ENCODE data around the gene TRIM15. TPM values are rescaled to one million over a fixed set of nuclear protein-coding genes. Genes with fewer than 3 reads are reported as not detected.

TRIM15 gene
- total and polyA plus RNA-seq, 2 of the 4 experiments (the other 2 are of a cell fraction): not detected

GRCh38 chr6:30142665-30143064 is 20.7 kb upstream of the TRIM15 start:
- no peaks in the 10 kb centered on the region for H3K9me1 ChIP-seq (ENCODE audit: insufficient read depth, low read length)
- H3K79me1 ChIP-seq (ENCODE audit: low read depth in 1 of 2, low read length in 2 of 2): no peaks in the 10 kb centered on the region
- no peaks in the 10 kb centered on the region for H3K4me1 ChIP-seq (ENCODE audit: control insufficient read depth, insufficient read depth, low read length)
- no peak for ATAC-seq (ENCODE audit: low read depth)
- no peak overlapping the region for H4K8ac ChIP-seq (ENCODE audit: low read depth in 2 of 2, low read length in 2 of 2)
- H3K36me3 ChIP-seq (ENCODE audit: control insufficient read depth, insufficient read depth, low read length): no peaks in the 10 kb centered on the region
- H4K5ac ChIP-seq (ENCODE audit: low read depth, low read length): no peak overlapping the region
- POLR2A ChIA-PET (ENCODE audit: unreplicated experiment): no interaction called here
- no peak overlapping the region for H3K27ac ChIP-seq (ENCODE audit: insufficient read depth, low read length)
- no peak overlapping the region for H3K14ac ChIP-seq (replicated peaks; ENCODE audit: low read depth, low read length)
- H4K20me1 ChIP-seq (ENCODE audit: insufficient read depth, low read length): no peaks in the 10 kb centered on the region
- BruUV-seq (replicated peaks): no TSS peak
- H3K56ac ChIP-seq (ENCODE audit: extremely low read depth, insufficient read depth, low read length): no peak overlapping the region
- H3K4ac ChIP-seq (ENCODE audit: low read depth, low read length): no peak overlapping the region
- TF ChIP-seq FOS (IDR thresholded peaks at IDR 0.05; ENCODE audit: low read depth, low read length) (no peak), RFX5 (IDR thresholded peaks at IDR 0.05; ENCODE audit: low read depth, low read length) (no peak), NFE2L2 (IDR thresholded peaks at IDR 0.05; ENCODE audit: low read depth, low read length) (no peak), MAFK (IDR thresholded peaks at IDR 0.05; ENCODE audit: low read depth, low read length) (no peak), CEBPB (IDR thresholded peaks at IDR 0.05; ENCODE audit: low read depth, low read length) (no peak), SMC3 (IDR thresholded peaks at IDR 0.05; ENCODE audit: low read depth, low read length) (no peak), MAZ (IDR thresholded peaks at IDR 0.05; ENCODE audit: borderline replicate concordance, low read depth, low read length) (no peak), MXI1 (IDR thresholded peaks at IDR 0.05; ENCODE audit: borderline replicate concordance, low read depth, low read length) (no peak), BHLHE40 (IDR thresholded peaks at IDR 0.05; ENCODE audit: low read depth, low read length) (no peak), RCOR1 (IDR thresholded peaks at IDR 0.05; ENCODE audit: insufficient replicate concordance, low read length) (no peak), CHD1 (IDR thresholded peaks at IDR 0.05; ENCODE audit: low read depth, low read length) (no peak), ELK1 (IDR thresholded peaks at IDR 0.05; ENCODE audit: borderline replicate concordance, low read depth, low read length) (no peak), CTCF (conservative IDR thresholded peaks at IDR 0.05; ENCODE audit: low read depth, low read length) (no peak)
- DNase-seq: no peak
- H3K9me3 ChIP-seq (ENCODE audit: control insufficient read depth, insufficient read depth, low read length): no peaks in the 10 kb centered on the region
- H2AK5ac ChIP-seq (ENCODE audit: low read depth, low read length): no peak overlapping the region
- no peak overlapping the region for H2BK20ac ChIP-seq (ENCODE audit: low read depth, low read length)
- H3K9ac ChIP-seq (ENCODE audit: low read depth, low read length): no peak overlapping the region
- H2BK5ac ChIP-seq (ENCODE audit: low read depth, low read length, poor library complexity, severe bottlenecking): no peak overlapping the region
- intact Hi-C loops (cut with micrococcal nuclease): no loop called here
- H3K4me3 ChIP-seq (ENCODE audit: insufficient read depth, low read depth, low read length): no peak overlapping the region
- no peak overlapping the region for H2AK9ac ChIP-seq (replicated peaks; ENCODE audit: low read depth, low read length, poor library complexity)
- H2BK15ac ChIP-seq (ENCODE audit: low read depth, low read length): no peak overlapping the region
- H2AFZ ChIP-seq (replicated peaks; ENCODE audit: low read length, poor library complexity): no peak overlapping the region
- dilution Hi-C loops (cut with HindIII; ENCODE audit: low sequenced_read_pairs, unreplicated experiment): no loop called here
- no peak overlapping the region for H3K23ac ChIP-seq (ENCODE audit: low read depth, low read length)
- in situ Hi-C loops (cut with MboI; ENCODE audit: low sequenced_read_pairs): no loop called here
- H4K91ac ChIP-seq (ENCODE audit: insufficient read depth, low read depth, low read length): no peak overlapping the region
- WGBS, 2 experiments (ENCODE audit: extremely low coverage in 2 of 2, insufficient read length in 1 of 2): no CpG with 5 or more reads among the region's 3 CpGs
- H3K4me2 ChIP-seq (ENCODE audit: low read depth, low read length): no peak overlapping the region
- peaks cover 29% of the 10 kb centered on the region for H3K27me3 ChIP-seq (ENCODE audit: control insufficient read depth, insufficient read depth, low read length)
- H3K18ac ChIP-seq (ENCODE audit: low read depth, low read length): no peak overlapping the region
- CTCF ChIA-PET: interaction anchor here (0.6 to 4.3 kb wide), 2 partner anchors 11 to 78 kb away, joined by 3 to 26 read pairs; no protein-coding TSS in a partner anchor
- no peak overlapping the region for H2BK120ac ChIP-seq (ENCODE audit: low read depth, low read length)
